Activated T-cell treated with anti-CD3 and anti-CD28 coated beads for 24 hours (primary cell): ENCODE results near the gene PPP1R14D.
A peak's percentile ranks its signal among the peaks of the same experiment; 100 is the strongest.

ENCODE experiments used
- DNase-seq: peaks from one replicate; pipeline ENCODE4 v3.0.0-alpha.2; 2020; ENCODE audit warnings: low read depth

Gene PPP1R14D

GRCh38 chr15:40819048-40819447, 9.5 kb downstream of the PPP1R14D start:
- DNase-seq, result no peak

- no peak for DNase-seq
These were observed 13.3 kb downstream of the PPP1R14D start for GRCh38 chr15:40815042-40815698.

DNA sequence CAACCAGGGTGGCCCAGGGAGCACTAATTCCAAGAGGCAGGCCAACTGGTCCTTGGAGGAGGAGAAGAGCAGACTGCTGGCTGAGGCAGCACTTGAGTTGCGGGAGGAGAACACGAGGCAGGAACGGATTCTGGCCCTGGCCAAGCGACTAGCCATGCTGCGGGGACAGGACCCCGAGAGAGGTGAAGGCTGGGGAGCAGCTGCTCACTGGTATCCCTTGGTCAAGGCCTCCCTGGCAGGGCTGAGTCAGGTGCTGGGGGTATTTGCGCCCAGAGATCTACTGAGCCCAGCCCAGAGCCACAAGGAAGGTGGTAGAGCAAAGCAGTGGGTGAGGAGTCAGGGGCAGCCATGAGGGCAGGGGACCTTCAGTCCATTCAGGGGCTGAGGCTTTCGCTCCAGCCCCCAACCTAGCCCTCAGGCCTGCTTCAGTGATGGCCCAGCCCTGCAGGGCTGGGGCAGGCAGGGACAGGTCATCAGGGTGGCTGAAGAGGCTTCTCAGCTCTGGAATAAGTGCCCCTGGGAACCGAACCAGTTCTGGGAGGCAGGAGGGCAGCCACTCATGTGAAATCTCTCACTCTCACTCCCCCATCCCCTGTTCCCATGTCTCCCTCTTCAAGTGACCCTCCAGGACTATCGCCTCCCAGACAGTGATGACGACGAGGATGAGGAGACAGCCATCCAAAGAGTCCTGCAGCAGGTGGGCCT, 15.6 kb downstream of the PPP1R14D start:
- no peak for DNase-seq

DNA sequence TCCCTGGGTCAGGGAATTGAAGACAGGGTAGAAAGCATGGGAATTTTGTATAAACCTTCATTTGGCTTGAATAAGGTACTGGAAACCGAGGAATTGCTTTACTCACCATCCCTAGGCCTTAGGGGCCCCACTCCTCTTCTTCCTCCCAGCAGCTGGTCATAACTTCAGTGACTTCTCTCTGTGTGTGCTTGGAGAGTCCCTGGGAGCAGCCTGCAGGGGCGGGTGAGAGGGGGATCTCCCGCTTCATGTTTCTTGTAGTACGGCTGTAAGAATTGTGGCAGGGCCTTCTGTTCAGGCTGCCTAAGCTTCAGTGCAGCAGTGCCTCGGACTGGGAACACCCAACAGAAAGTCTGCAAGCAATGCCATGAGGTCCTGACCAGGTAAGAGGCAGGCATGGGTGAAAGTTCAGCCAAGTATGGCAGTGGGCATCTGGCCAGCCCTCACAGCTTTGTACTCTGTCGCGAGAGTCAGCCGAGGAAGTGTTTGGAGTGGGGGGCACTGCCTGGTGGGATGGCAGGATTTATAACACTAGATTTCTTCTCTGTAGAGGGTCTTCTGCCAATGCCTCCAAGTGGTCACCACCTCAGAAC, 19.6 kb downstream of the PPP1R14D start:
- DNase-seq, result no peak

DNA sequence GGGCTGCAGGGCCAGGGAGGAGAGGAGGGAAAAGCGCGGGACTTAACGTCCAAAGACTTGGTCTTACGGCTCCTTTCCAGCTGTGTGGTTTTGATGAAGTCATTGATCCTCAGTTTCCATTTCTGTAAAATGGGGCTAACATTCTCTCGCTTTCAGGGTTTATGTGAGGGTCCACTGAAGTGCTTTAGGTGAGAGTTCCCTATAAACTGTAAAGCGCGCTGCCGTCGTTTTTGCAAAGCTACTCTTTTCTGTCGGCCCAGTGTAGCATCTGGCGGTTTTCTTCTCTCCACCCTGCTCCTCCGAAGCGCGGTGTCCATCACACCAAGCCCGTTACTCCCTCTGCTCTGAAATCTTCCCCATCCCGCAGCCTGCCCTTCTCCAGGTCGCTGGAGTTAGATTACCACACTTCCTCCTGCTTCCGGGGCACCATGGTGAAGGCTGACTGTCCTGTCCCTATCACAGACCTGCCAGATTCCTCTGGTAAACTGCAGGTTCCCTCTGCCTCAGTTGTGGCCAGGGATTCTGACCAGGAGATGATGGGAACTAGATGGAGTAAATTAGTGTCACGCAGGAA, 20.5 kb downstream of the PPP1R14D start:
- no peak for DNase-seq

GRCh38 chr15:40807028-40807887, 21.2 kb downstream of the PPP1R14D start, which contains the start of the genes DNAJC17 and ZFYVE19:
Gene DNAJC17 (minus strand): TSS chr15:40807473. CDS start chr15:40807446, 27 bp downstream.
Gene ZFYVE19 (plus strand): TSS chr15:40807089. CDS start chr15:40807590, 501 bp downstream.
- DNase-seq, result peak; percentile 90

DNA sequence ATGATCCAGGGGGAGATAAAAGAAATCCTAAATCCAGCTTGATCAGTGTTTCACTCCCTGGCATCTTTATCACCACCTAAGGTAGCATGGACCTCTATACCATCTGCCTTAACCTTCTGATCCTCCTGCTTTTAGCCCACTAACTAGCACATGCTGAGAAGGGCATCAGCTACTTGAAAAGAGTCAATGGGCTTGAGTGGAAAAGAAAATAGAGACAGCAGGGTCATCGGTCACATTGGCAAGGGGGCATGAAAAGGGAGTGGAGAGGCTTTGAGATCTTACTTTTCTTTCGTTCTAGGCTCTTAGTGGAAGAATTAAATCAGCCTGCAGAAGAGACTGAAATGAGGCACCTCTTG, 21.9 kb downstream of the PPP1R14D start:
- no peak for DNase-seq

DNA sequence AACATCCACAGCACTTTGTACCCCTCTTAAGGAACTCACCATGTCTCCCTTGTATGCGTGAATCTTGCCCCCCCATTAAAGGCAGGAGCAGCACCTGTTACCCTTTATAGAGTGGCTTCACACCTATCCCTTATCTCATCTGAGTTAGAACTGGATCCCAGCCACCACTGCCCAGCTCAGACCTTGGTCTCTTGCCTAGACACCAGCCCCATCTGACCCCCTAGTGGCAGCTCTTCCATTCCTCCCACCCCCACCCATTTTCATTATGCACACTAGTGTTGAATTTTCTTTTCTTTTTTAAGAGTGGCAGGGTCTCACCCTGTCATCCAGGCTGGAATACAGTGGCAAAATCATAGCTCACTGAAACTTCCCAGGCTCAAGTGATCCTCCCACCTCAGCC, 24.8 kb downstream of the PPP1R14D start:
- DNase-seq, result no peak

- DNase-seq, result no peak
These were observed 25.4 kb downstream of the PPP1R14D start for GRCh38 chr15:40803076-40803475.

DNA sequence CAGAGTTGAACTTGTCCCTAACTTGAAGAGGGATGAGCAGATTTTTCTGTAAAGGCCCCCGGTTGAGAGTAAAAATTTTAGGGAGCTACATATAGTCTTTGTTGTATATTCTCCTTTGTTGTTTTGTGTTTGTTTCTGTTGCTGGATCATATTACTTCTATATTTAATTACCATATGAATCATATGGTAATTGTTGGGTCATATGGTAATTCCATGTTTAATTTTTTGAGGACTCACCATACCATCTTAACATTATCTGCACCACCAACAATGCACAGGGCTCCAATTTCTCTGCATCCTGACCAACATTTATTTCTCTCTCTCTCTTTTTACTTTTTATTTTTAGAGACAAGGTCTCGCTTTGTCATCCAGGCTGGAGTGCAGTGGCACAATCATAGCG, 29.0 kb downstream of the PPP1R14D start:
- no peak for DNase-seq

GRCh38 chr15:40796512-40796911, 32.0 kb downstream of the PPP1R14D start:
- no peak for DNase-seq

- no peak for DNase-seq
These were observed 32.5 kb downstream of the PPP1R14D start for GRCh38 chr15:40796041-40796440.

DNA sequence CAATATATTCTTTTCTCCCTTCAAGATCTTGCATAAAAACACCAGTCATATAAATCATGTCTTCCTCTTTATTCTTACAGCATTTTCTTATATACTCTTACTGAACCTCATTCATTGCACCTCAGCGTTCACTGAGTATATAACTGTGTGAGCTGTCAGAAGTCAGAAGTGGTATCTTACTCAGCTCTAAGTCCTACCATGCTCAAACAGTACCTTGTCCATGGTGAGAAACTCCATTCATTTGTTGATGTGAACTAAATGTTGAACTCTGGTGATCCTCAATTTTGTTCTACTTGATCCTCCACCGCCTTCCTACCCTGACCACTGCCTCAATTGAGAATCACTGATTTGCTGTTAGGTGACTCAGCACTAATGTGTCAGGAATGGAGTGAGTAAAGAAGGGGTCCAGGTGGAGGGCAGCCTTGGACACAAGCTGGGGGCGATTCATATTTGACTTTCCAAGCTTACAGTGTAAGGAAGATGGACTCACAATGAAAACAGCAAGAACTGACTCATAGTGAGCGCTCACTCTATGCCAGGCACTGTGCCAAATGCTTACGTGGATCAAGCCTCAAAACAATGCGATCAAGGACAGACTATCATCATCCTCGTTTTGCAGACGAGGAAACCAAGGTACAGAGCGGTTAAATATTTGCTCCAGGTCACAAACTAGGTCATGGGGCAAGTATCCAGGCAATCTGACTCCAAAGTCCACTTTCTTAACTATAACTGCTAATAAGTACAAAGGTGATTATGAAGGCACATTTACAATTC, 35.1 kb downstream of the PPP1R14D start:
- no peak for DNase-seq

DNA sequence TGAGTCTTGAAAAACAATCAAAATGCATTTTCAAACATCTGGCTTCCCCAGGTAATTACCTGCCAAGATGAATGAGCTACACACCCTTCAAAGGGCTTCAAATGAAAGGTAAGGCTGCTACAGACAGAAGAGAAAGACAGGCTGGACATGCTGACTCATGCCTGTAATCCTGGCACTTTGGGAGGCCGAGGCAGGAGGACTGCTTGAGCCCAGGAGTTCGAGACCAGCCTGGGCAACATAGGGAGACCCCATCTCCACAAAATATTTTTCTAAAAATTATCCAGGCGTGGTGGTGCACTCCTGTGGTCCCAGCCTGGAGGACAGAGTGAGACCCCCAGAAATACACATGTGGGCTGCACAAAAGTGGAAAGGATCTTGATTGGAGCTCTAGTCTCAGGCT, 36.1 kb downstream of the PPP1R14D start:
- no peak for DNase-seq

- DNase-seq, result no peak
These were observed 37.8 kb downstream of the PPP1R14D start for GRCh38 chr15:40790718-40791117.

DNA sequence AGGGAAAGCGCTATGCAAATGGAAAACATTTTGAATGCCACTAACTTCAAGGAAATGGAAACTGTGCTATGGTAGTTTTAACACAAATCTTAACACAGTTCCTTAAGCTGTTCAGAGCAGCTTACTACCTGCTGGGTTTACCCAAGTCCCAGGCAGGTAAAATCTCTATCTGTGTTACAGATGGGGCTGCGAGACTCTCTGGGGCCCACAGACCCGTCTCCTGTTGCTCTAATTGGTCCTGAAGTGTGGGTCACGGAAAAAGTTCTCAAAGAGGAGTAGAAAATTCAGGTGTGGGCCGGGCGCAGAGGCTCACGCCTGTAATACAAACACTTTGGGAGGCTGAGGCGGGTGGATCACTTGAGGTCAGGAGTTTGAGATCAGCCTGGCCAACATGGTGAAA, 38.5 kb downstream of the PPP1R14D start:
- DNase-seq, result no peak

DNA sequence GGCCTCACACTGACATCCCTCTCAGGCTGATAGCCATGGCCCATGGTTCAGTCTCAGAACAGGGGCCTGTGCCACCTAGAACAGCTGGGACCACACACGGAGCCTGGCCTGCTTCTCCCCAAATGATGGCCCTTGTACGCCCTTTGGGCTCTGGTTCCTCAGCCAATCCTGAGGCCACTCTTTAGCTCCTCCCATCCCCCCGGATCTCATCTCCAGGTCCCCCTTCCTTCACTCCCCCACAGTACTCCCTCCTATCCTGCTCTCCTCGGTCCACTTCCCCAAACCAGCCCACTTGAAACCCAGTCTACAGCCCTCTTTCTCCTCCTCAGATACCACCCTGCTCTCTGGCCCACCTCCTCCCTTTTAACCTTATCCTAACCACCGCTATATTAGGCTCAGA, 39.4 kb downstream of the PPP1R14D start:
- no peak for DNase-seq

DNA sequence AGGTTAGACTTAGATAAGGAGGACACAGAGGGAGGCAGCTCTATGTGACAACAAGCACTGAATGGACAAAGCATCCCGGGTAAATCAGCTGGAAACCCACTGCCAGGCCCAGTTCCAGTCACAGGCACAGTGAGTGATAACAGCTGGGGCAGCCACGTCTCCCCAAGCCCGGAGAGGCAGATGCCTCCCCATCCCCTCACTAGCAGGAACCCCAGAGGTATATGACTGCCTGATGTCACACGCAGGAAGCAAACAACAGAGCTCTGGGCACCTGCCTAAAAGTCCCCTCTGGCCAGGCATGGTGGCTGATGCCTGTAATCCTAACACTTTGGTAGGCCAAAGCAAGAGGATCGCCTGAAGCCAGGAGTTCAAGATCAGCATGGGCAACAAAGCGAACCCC, 40.5 kb downstream of the PPP1R14D start:
- no peak for DNase-seq

DNA sequence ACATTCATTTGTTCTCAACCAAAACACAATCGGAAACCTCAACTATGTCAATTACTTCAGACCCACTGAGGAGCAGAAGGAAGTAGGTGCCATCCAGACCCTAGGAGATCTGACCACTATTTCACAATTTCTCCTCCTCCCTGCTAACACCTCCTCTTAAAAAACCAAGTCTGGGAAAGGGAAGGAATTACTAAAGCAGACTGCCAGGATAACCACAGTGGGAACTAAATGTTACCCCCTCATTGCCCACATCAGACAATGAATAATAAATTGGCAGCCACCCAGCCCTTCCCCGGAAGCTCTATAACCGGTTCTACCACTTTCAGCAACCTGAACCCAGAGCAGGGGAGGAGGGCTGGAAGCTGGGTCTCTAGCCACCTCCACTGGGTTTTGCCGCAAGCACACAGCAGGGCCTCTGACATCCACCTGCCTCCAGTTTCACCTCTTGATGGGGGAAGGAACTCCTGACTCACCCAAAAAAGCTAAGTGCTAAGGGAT, 41.1 kb downstream of the PPP1R14D start:
- DNase-seq, result peak; percentile 60

- no peak for DNase-seq
These were observed 42.7 kb downstream of the PPP1R14D start for GRCh38 chr15:40785814-40786213.

DNA sequence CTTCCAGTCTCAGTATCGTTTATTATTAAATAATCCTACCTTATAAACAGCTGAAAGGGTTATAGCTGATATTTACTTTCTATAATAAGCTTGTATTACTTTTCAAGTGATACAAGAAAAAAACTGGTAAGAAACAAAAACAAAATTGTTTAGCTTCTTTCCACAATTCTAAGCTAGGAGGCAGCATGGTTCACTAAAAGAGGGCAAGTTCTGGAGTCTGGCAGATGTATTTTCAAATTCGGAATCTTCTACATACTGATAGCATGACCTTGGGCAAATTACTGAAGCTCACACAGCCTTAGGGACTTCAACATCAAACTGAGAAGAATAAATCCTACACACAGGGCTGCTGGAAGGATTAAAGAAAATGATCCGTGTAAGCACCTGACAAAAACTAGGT, 43.3 kb downstream of the PPP1R14D start:
- no peak for DNase-seq
